ENCODE results near the gene PPP6R1. TPM values are rescaled to one million over a fixed set of nuclear protein-coding genes. Genes with fewer than 3 reads are reported as not detected.
A peak's percentile ranks its signal among the peaks of the same experiment; 100 is the strongest.

The PPP6R1 gene
- total and polyA plus RNA-seq, 2 experiments from 2014 or later, result 37.1 to 76.0 TPM

GRCh38 chr19:55255618-55256423 is 3.0 kb downstream of the PPP6R1 start:
- peaks cover 25% of the 10 kb centered on the region for H3K4me1 ChIP-seq (ENCODE audit: insufficient read depth)
- no peak for DNase-seq (ENCODE audit: low spot score)
- peaks cover 80% of the 10 kb centered on the region for H3K79me2 ChIP-seq
- peak overlapping the region; percentile 97 for H3K4me2 ChIP-seq
- H3K4me3 ChIP-seq, result no peak overlapping the region
- H3K9me3 ChIP-seq (ENCODE audit: low read depth), result no peaks in the 10 kb centered on the region
- no peaks in the 10 kb centered on the region for H3K27me3 ChIP-seq
- peaks cover 74% of the 10 kb centered on the region for H4K20me1 ChIP-seq (ENCODE audit: insufficient read depth, poor library complexity, severe bottlenecking)
- H3K27ac ChIP-seq, result peak overlapping the region; percentile 60
- H3K36me3 ChIP-seq (replicated peaks; ENCODE audit: insufficient read depth, low read depth), result no peaks in the 10 kb centered on the region
- 75% methylated on average over 17 of the region's 17 CpGs for WGBS (ENCODE audit: low lambda C conversion rate, missing lambda C conversion rate)
- TF ChIP-seq CTCF (IDR thresholded peaks at IDR 0.05; ENCODE audit: poor library complexity), result no peak
- no peak for TF ChIP-seq EZH2 (IDR thresholded peaks at IDR 0.05; ENCODE audit: borderline replicate concordance)
- no peak for TF ChIP-seq EZH2phosphoT487 (IDR thresholded peaks at IDR 0.05; ENCODE audit: low read depth, severe bottlenecking, unreplicated experiment)
- no peaks in the 10 kb centered on the region for H3K9me2 ChIP-seq (replicated peaks; ENCODE audit: insufficient read depth)
- H2AFZ ChIP-seq, result no peak overlapping the region

DNA sequence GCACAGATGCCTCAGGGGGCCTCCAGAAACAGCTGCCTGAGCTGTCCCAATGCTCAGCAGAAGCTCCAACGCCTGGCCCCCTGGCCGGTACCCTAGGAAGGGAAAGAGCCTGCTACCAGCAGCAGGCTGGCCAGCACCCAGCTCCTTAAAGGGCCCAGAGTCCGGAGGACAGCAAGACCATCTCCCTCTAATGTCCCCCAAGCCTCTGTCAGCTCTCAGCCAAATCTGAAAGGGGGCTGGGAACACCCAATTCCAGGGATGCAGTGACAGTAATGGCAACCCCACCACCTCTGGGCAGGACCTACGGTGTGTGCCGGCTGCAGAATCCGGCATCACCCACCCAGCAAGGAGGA is 4.2 kb downstream of the PPP6R1 start:
- 89% methylated on average over 6 of the region's 6 CpGs for WGBS (ENCODE audit: low lambda C conversion rate, missing lambda C conversion rate)
- Histone ChIP-seq H3K4me2 (no peak overlapping the region), H3K4me3 (no peak overlapping the region), H3K4me1 (ENCODE audit: insufficient read depth) (peaks cover 19% of the 10 kb centered on the region), H3K9me3 (ENCODE audit: low read depth) (no peaks in the 10 kb centered on the region), H3K9me2 (replicated peaks; ENCODE audit: insufficient read depth) (no peaks in the 10 kb centered on the region), H3K27me3 (no peaks in the 10 kb centered on the region), H2AFZ (no peak overlapping the region), H3K27ac (no peak overlapping the region), H3K79me2 (peaks cover 89% of the 10 kb centered on the region), H4K20me1 (ENCODE audit: insufficient read depth, poor library complexity, severe bottlenecking) (peaks cover 87% of the 10 kb centered on the region), H3K36me3 (replicated peaks; ENCODE audit: insufficient read depth, low read depth) (no peaks in the 10 kb centered on the region)
- no peak for DNase-seq (ENCODE audit: low spot score)
- TF ChIP-seq CTCF (IDR thresholded peaks at IDR 0.05; ENCODE audit: poor library complexity) (no peak), EZH2phosphoT487 (IDR thresholded peaks at IDR 0.05; ENCODE audit: low read depth, severe bottlenecking, unreplicated experiment) (no peak), EZH2 (IDR thresholded peaks at IDR 0.05; ENCODE audit: borderline replicate concordance) (no peak)

GRCh38 chr19:55253842-55254624 is 4.8 kb downstream of the PPP6R1 start:
- H2AFZ ChIP-seq, result no peak overlapping the region
- no peaks in the 10 kb centered on the region for H3K36me3 ChIP-seq (replicated peaks; ENCODE audit: insufficient read depth, low read depth)
- peaks cover 95% of the 10 kb centered on the region for H3K79me2 ChIP-seq
- H3K27ac ChIP-seq, result no peak overlapping the region
- DNase-seq (ENCODE audit: low spot score), result no peak
- peaks cover 19% of the 10 kb centered on the region for H3K4me1 ChIP-seq (ENCODE audit: insufficient read depth)
- H3K9me2 ChIP-seq (replicated peaks; ENCODE audit: insufficient read depth), result no peaks in the 10 kb centered on the region
- TF ChIP-seq CTCF (IDR thresholded peaks at IDR 0.05; ENCODE audit: poor library complexity) (no peak), EZH2 (IDR thresholded peaks at IDR 0.05; ENCODE audit: borderline replicate concordance) (no peak), EZH2phosphoT487 (IDR thresholded peaks at IDR 0.05; ENCODE audit: low read depth, severe bottlenecking, unreplicated experiment) (no peak)
- no peak overlapping the region for H3K4me2 ChIP-seq
- H3K27me3 ChIP-seq, result no peaks in the 10 kb centered on the region
- peaks cover 92% of the 10 kb centered on the region for H4K20me1 ChIP-seq (ENCODE audit: insufficient read depth, poor library complexity, severe bottlenecking)
- WGBS (ENCODE audit: low lambda C conversion rate, missing lambda C conversion rate), result 93% methylated on average over 23 of the region's 23 CpGs
- H3K9me3 ChIP-seq (ENCODE audit: low read depth), result no peaks in the 10 kb centered on the region
- H3K4me3 ChIP-seq, result no peak overlapping the region

Measured in hepatocyte (in vitro differentiated cells).